Spleen (tissue), 7 donors: ENCODE measurements around the gene S1PR5.

ENCODE experiments used
- CTCF ChIP-seq, 11 experiments: fragments of 200-600 bp in 7 of 11; fragments of 450-650 bp in 4 of 11; sonication (generic) in 4 of 11; IDR thresholded peaks in 8 of 11; conservative IDR thresholded peaks in 3 of 11; 1 replicate in 7 of 11; 2 replicates in 4 of 11; pipeline versions ENCODE4 v1.4.0 to v1.8.0; 2016 to 2021; ENCODE audit warnings: antibody characterized with exemption in 11 of 11, inconsistent platforms in 4 of 11, mild to moderate bottlenecking in 1 of 11
- POLR2A ChIP-seq, 3 donors: fragments of 450-650 bp; IDR thresholded peaks; one replicate each; pipeline ENCODE4 v1.5.1; 2017; ENCODE audit warnings: antibody characterized with exemption in 3 of 3, mild to moderate bottlenecking in 1 of 3
- donor health status: DM: no; HTN: no; CAD: no; lungs with moderate emphysema.
- donor health status: DM: no; HTN: no; CAD: no.
- donor health status: DM: no; HTN: no; CAD: no.

GRCh38 chr19:10523135-10523636, 5.9 kb upstream of the S1PR5 start:
- TF ChIP-seq POLR2A (IDR thresholded peaks at IDR 0.05) (no peak), CTCF (IDR thresholded peaks at IDR 0.05 in 8 of 11, conservative IDR thresholded peaks at IDR 0.05 in 3 of 11) (no peak)
